K562 (cell line): ENCODE data around the gene DIAPH3. TPM values are rescaled to one million over a fixed set of nuclear protein-coding genes. Genes with fewer than 3 reads are reported as not detected.

Source experiments
- ATAC-seq: fragments of 200-7000 bp; cut with Tn5 transposase; 3 replicates; pipeline ENCODE4 v1.9.1; 2020; ENCODE audit warnings: moderate library complexity
- BruUV-seq: library from RNA; stranded (reverse); fragments of 400-500 nt; replicated peaks from 2 replicates; lab custom pipeline; 2021; lab: Mats Ljungman, UMichigan
- CTCF ChIA-PET: fragments of 300-600 bp; formaldehyde crosslinking; extraction: SDS; loops from one replicate; lab custom pipeline; 2021; ENCODE audit warnings: low intra/inter-chr PET ratio; lab: Yijun Ruan, JAX
- POLR2A ChIA-PET: fragments of 300-600, 350-650 bp; sonication (Branson Sonifier 250); formaldehyde crosslinking; extraction: SDS; loops from one replicate; lab custom pipeline; 2021; ENCODE audit warnings: antibody characterized with exemption, inconsistent platforms; lab: Yijun Ruan, JAX
- DNase-seq, 4 experiments: peaks; one replicate each; pipeline versions ENCODE4 v3.0.0 to v3.0.0-alpha.2; 2011 to 2018; ENCODE audit warnings: low spot score in 3 of 4, mixed read lengths in 3 of 4; ENCODE audit errors: extremely low read depth in 1 of 4
- FAIRE-seq: peaks from 2 replicates; lab custom pipeline; 2011; peaks lifted over from hg19 to GRCh38; lab: Jason Lieb, UNC
- H2AFZ ChIP-seq: 2 replicates; pipeline ENCODE4 v1.6.0; 2011; ENCODE audit warnings: low read depth, low read length, control low read depth, inconsistent platforms
- H3K27ac ChIP-seq: fragments of 200-600 bp; 3 replicates; pipeline ENCODE4 v1.8.0; 2011; ENCODE audit warnings: low read depth, mild to moderate bottlenecking, control low read depth, inconsistent platforms, low read length, moderate library complexity, mixed read lengths; ENCODE audit errors: extremely low read depth
- H3K27me3 ChIP-seq, 2 experiments: fragments of 300-600 bp in 1 of 2; 2 replicates in 1 of 2; 3 replicates in 1 of 2; pipeline versions ENCODE4 v1.6.0 to v1.8.0; 2011; ENCODE audit warnings: inconsistent platforms in 2 of 2, low read length in 2 of 2, mild to moderate bottlenecking in 1 of 2, mixed read lengths in 1 of 2, moderate library complexity in 1 of 2; ENCODE audit not compliant: control insufficient read depth in 2 of 2, insufficient read depth in 2 of 2
- H3K36me3 ChIP-seq: fragments of 300-600 bp; 3 replicates; pipeline ENCODE4 v1.8.0; 2011; ENCODE audit warnings: mild to moderate bottlenecking, low read length, inconsistent platforms; ENCODE audit not compliant: control insufficient read depth, insufficient read depth
- H3K4me1 ChIP-seq, 2 experiments: fragments of 200-600 bp in 1 of 2; replicated peaks in 1 of 2; 2 replicates in 1 of 2; 3 replicates in 1 of 2; pipeline versions ENCODE4 v1.5.1 to v1.8.0; 2011; ENCODE audit warnings: inconsistent platforms in 2 of 2, low read length in 2 of 2, mild to moderate bottlenecking in 1 of 2, mixed read lengths in 1 of 2, moderate library complexity in 1 of 2; ENCODE audit not compliant: control insufficient read depth in 2 of 2, insufficient read depth in 2 of 2
- H3K4me2 ChIP-seq: 2 replicates; pipeline ENCODE4 v1.6.1; 2011; ENCODE audit warnings: low read length, control low read depth, inconsistent platforms, mixed read lengths; ENCODE audit not compliant: insufficient read depth
- H3K4me3 ChIP-seq: fragments of 200-600 bp; sonication (generic), shearing (Covaris generic); 2 replicates; pipeline ENCODE4 v1.5.1; 2016; ENCODE audit warnings: control low read depth, inconsistent platforms
- H3K79me2 ChIP-seq: fragments of 200-600 bp; 3 replicates; pipeline ENCODE4 v1.8.0; 2011; ENCODE audit warnings: low read length, inconsistent platforms; ENCODE audit not compliant: control insufficient read depth, insufficient read depth
- H3K9ac ChIP-seq, 2 experiments: 2 replicates each; pipeline versions ENCODE4 v1.6.0 to v1.6.1; 2011; ENCODE audit warnings: low read depth in 2 of 2, low read length in 2 of 2, control low read depth in 1 of 2, inconsistent platforms in 1 of 2, mild to moderate bottlenecking in 1 of 2, mixed read lengths in 1 of 2; ENCODE audit not compliant: insufficient read depth in 1 of 2
- H3K9me1 ChIP-seq: one replicate; pipeline ENCODE4 v1.6.0; 2011; ENCODE audit warnings: inconsistent platforms, mild to moderate bottlenecking, low read length, moderate library complexity; ENCODE audit not compliant: control insufficient read depth, insufficient read depth
- H3K9me3 ChIP-seq: replicated peaks from 2 replicates; pipeline ENCODE4 v1.5.1; 2011; ENCODE audit warnings: low read depth, low read length, inconsistent platforms; ENCODE audit not compliant: control insufficient read depth, insufficient read depth
- H4K20me1 ChIP-seq: replicated peaks from 2 replicates; pipeline ENCODE4 v1.6.1; 2011; ENCODE audit warnings: low read length, inconsistent platforms, mixed read lengths; ENCODE audit not compliant: control insufficient read depth, insufficient read depth
- BDP1 ChIP-seq: IDR thresholded peaks from 3 replicates; pipeline ENCODE4 v1.6.1; 2011; ENCODE audit not compliant: insufficient read length, insufficient read depth
- GATA2 ChIP-seq: sonication (generic); formaldehyde crosslinking; IDR thresholded peaks from 2 replicates; pipeline ENCODE4 v1.4.0; 2020; ENCODE audit warnings: mild to moderate bottlenecking, missing genetic modification reagents
- HLTF ChIP-seq: fragments of 450-650 bp; IDR thresholded peaks from 2 replicates; pipeline ENCODE4 v1.6.1; 2016
- HNRNPL ChIP-seq: fragments of 200-400 bp; formaldehyde crosslinking; IDR thresholded peaks from 2 replicates; pipeline ENCODE4 v1.6.1; 2017; ENCODE audit warnings: low read depth, mild to moderate bottlenecking, low read length
- POLR2AphosphoS5 ChIP-seq: IDR thresholded peaks from 2 replicates; pipeline ENCODE4 v1.6.1; 2011; ENCODE audit warnings: mild to moderate bottlenecking, low read depth, low read length, moderate library complexity; ENCODE audit not compliant: control insufficient read depth, insufficient read depth
- RHOXF2B ChIP-seq: fragments of 250-450 bp; sonication (Bioruptor Pico); conservative IDR thresholded peaks from 2 replicates; pipeline ENCODE4 v1.5.1; 2021
- ZNF212 ChIP-seq: fragments of 450-650 bp; formaldehyde crosslinking; IDR thresholded peaks from 2 replicates; pipeline ENCODE4 v1.4.0; 2020; ENCODE audit warnings: mild to moderate bottlenecking
- ZNF41 ChIP-seq: fragments of 250-450 bp; sonication (Bioruptor Pico); conservative IDR thresholded peaks from 2 replicates; pipeline ENCODE4 v1.4.0; 2020; ENCODE audit warnings: mild to moderate bottlenecking
- WGBS: fragments of 100-300 bp; shearing (Covaris generic); methylation state at CpG from one replicate; pipeline ENCODE4 v1.1.6; 2016; ENCODE audit warnings: low coverage, mixed read lengths; ENCODE audit not compliant: insufficient coverage; ENCODE audit errors: missing lambda C conversion rate; 5-methylcytosine and 5-hydroxymethylcytosine counted together
- in situ Hi-C: fragments of 300-500 bp; cut with MboI; formaldehyde crosslinking; loops from 4 replicates; pipeline ENCODE4 v1.15.0; 2018; ENCODE audit warnings: inconsistent platforms, mixed read lengths
- intact Hi-C: fragments of 100-400 bp; cut with micrococcal nuclease; formaldehyde crosslinking; loops from 2 replicates; pipeline ENCODE4 v1.14.2; 2022
- polyA plus RNA-seq, 8 experiments: library from polyadenylated mRNA; depleted of rRNA in 4 of 8; stranded (reverse) in 5 of 8; unstranded in 3 of 8; fragments of >200 nt; fragmentation: Nextera tagmentation in 2 of 8; fragmentation: Illumina TruSeq in 1 of 8; extraction: Ambion mirVana in 2 of 8; extraction: Trizol in 1 of 8; gene quantifications; 2 replicates each; pipeline versions ENCODE4 v1.2.1 to v1.2.3, GENCODE V29; 2011 to 2014; ENCODE audit warnings: inconsistent platforms in 1 of 8, missing spikeins in 1 of 8
- total RNA-seq, 7 experiments: library from RNA; depleted of rRNA in 6 of 7; stranded (reverse); fragments of >200 nt in 6 of 7; fragmentation: Illumina TruSeq in 2 of 7; extraction: Trizol in 2 of 7; gene quantifications; 2 replicates each; pipeline versions ENCODE4 v1.2.1 to v1.2.3, GENCODE V29; 2011 to 2021; ENCODE audit warnings: low replicate concordance in 1 of 7
- TF ChIP-seq, protein P1 (sequence below), 2 experiments: fragments of 250-450 bp in 1 of 2; fragments of 450-650 bp in 1 of 2; sonication (Bioruptor Pico) in 1 of 2; IDR thresholded peaks; 2 replicates each; pipeline versions ENCODE4 v1.6.1 to v1.8.0; 2016 to 2021; ENCODE audit warnings: mild to moderate bottlenecking in 2 of 2, moderate library complexity in 2 of 2, missing compliant biosample characterization in 1 of 2, missing genetic modification characterization in 1 of 2
- TF ChIP-seq, protein P2 (sequence below): sonication (generic); formaldehyde crosslinking; IDR thresholded peaks from 2 replicates; pipeline ENCODE4 v1.8.0; 2022; ENCODE audit warnings: missing genetic modification reagents, mild to moderate bottlenecking, moderate library complexity, borderline replicate concordance
- TF ChIP-seq, protein P3 (sequence below): fragments of 250-450 bp; sonication (Bioruptor Pico); IDR thresholded peaks from 2 replicates; pipeline ENCODE4 v1.5.1; 2021; ENCODE audit warnings: mild to moderate bottlenecking
- TF ChIP-seq, protein P4 (sequence below): fragments of 450-650 bp; formaldehyde crosslinking; IDR thresholded peaks from 2 replicates; pipeline ENCODE4 v1.4.0; 2020; ENCODE audit warnings: mild to moderate bottlenecking, moderate library complexity

DIAPH3 gene
- total and polyA plus RNA-seq, 9 of the 15 experiments (the other 6 are each of a cell fraction or from before 2014, with no cell fraction given) = 9.0 to 18.7 (median 14.7) TPM

DNA sequence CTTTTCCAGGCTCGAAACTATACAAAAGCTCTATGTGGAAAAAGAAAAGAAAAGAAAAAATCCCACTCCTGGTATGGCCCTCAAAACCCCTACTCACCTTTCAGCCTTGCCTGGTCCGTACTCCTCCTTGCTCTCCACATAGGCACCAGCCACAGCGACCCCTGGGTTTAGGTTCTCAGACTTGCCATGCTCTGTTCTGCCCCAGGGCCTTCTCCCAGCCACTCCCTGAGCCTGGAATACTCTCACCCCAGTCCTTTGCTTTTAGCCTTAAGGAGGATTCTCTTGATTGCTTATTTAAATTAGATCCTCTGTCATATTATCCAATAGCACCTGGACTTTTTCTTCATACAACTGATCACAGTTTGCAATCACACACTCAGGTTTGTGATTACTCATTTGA is 522.5 kb downstream of the DIAPH3 start (continued):
- TF ChIP-seq, protein P1, sequence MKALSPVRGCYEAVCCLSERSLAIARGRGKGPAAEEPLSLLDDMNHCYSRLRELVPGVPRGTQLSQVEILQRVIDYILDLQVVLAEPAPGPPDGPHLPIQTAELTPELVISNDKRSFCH (CRISPR knock-in tag; IDR thresholded peaks at IDR 0.05) = no peak
- TF ChIP-seq, protein P1 (tag; IDR thresholded peaks at IDR 0.05) = no peak
- no peak for TF ChIP-seq RHOXF2B (CRISPR knock-in tag)
- TF ChIP-seq, protein P2, sequence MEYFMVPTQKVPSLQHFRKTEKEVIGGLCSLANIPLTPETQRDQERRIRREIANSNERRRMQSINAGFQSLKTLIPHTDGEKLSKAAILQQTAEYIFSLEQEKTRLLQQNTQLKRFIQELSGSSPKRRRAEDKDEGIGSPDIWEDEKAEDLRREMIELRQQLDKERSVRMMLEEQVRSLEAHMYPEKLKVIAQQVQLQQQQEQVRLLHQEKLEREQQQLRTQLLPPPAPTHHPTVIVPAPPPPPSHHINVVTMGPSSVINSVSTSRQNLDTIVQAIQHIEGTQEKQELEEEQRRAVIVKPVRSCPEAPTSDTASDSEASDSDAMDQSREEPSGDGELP (CRISPR knock-in tag) = no peak
- TF ChIP-seq GATA2 (CRISPR knock-in tag) = no peak
- TF ChIP-seq, protein P3, sequence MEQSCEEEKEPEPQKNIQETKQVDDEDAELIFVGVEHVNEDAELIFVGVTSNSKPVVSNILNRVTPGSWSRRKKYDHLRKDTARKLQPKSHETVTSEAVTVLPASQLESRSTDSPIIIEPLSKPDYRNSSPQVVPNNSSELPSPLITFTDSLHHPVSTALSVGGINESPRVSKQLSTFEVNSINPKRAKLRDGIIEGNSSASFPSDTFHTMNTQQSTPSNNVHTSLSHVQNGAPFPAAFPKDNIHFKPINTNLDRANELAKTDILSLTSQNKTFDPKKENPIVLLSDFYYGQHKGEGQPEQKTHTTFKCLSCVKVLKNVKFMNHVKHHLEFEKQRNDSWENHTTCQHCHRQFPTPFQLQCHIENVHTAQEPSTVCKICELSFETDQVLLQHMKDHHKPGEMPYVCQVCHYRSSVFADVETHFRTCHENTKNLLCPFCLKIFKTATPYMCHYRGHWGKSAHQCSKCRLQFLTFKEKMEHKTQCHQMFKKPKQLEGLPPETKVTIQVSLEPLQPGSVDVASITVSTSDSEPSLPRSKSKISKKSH (CRISPR knock-in tag) = no peak

DNA sequence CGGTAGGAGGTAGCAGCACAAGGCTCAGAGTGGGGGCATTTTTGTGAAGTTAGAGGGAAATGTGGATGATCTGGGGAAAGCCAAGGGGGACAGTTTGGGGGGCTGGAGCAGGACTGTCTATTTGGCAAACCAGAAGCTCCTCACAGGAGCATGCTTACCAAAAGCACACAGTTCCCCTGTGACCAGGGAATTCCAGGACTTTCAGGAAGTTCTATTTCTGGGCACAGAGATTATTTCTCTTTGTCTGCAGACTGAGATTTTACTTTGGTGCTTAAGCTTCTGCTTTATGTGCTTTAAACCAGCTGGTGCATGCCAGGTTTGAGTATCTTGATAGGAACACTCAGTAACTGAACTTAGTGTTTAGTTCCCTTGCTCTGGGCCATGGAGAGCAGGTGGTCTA is 525.3 kb downstream of the DIAPH3 start:
- no peaks in the 10 kb centered on the region for H4K20me1 ChIP-seq
- H3K36me3 ChIP-seq = no peaks in the 10 kb centered on the region
- intact Hi-C loops (no loop called here), in situ Hi-C loops (no loop called here)
- no peak overlapping the region for H3K9ac ChIP-seq
- TF ChIP-seq HLTF = no peak
- TF ChIP-seq ZNF41 (CRISPR knock-in tag) = no peak
- TF ChIP-seq HNRNPL = no peak
- TF ChIP-seq, protein P4, sequence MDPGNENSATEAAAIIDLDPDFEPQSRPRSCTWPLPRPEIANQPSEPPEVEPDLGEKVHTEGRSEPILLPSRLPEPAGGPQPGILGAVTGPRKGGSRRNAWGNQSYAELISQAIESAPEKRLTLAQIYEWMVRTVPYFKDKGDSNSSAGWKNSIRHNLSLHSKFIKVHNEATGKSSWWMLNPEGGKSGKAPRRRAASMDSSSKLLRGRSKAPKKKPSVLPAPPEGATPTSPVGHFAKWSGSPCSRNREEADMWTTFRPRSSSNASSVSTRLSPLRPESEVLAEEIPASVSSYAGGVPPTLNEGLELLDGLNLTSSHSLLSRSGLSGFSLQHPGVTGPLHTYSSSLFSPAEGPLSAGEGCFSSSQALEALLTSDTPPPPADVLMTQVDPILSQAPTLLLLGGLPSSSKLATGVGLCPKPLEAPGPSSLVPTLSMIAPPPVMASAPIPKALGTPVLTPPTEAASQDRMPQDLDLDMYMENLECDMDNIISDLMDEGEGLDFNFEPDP (CRISPR knock-in tag) = no peak
- no peak for TF ChIP-seq BDP1
- no peak for TF ChIP-seq ZNF212
- TF ChIP-seq POLR2AphosphoS5 = no peak
- H3K4me2 ChIP-seq = no peak overlapping the region
- whole genome bisulfite sequencing = 0% methylated on average over 1 of the region's 1 CpG
- H2AFZ ChIP-seq = no peak overlapping the region
- no peaks in the 10 kb centered on the region for H3K79me2 ChIP-seq
- POLR2A ChIA-PET = no interaction called here
- DNase-seq (no peak), FAIRE-seq (no peak), ATAC-seq (no peak)
- H3K4me3 ChIP-seq = no peak overlapping the region
- no peaks in the 10 kb centered on the region for H3K9me3 ChIP-seq
- H3K9me1 ChIP-seq = no peaks in the 10 kb centered on the region
- no peaks in the 10 kb centered on the region for H3K4me1 ChIP-seq
- H3K27me3 ChIP-seq = peaks cover 0 to 7% of the 10 kb centered on the region in 2 experiments; a peak in 2 of 5 replicates
- H3K27ac ChIP-seq = no peak overlapping the region
- no TSS peak for BruUV-seq
- CTCF ChIA-PET = no interaction called here
